GM19455 (cell line): ENCODE results near the gene NELFA.

Experiments
- ATAC-seq: cut with Tn5 transposase; IDR thresholded peaks from one replicate; pipeline ENCODE4 v1.9.1; 2021; ENCODE audit not compliant: unreplicated experiment

The NELFA gene

DNA sequence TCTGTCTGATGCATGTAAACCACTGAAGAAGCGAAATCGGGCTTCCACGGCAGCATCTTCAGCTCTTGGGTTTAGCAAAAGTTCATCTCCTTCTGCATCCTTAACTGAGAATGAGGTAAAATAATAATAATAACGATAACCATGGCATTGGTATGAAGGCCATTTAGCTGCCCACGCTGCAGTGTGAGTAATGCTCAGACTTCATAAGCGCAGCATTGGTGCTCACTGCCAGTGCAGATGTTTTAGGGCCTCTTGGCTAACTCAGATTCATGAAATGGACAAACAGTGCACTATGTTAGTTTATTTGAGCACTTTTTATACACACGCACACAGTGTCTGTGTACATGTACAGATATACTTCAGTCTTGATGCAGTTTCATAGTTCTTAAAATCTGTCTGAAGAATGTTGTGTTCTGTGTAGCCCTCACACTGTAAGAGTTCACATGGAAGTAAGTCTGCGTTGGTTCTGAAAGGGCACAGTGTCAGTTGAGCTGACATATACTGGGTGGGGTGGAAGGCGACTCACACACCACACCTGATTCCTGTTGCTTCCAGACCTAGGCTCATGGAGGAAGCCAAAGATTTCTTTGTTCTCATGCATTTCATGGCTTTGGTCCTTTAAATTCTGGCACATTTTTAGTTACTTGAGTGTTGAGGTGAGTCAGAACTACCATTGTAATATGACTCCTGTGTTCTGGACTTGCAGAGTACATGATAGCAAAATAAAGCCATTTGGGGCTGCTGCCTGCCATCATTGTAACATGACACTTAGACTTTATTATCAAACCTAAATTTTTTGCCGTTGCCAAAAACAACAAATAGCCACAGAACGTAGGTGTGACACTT is 68.9 kb downstream of the NELFA start:
- ATAC-seq, result no peak

DNA sequence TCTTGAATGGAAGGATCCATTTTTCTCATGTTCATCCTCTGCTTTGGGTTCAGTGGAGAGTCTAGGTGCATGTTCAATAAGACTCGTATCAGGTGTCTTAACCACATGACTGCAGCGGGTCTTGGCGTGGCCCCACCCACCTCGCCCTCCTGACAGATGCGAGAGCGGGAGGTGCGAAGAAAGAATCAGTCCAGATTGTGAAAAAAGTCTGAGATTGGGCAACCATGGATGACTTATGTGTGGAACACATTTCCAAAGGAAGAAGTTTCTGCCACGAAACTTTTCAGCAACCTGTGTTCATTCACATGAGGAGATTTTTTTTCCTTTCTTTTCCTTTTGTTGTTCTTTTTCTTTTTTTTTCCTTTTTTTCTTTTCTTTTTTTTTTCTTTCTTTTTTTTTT is 70.7 kb downstream of the NELFA start:
- ATAC-seq, result no peak

DNA sequence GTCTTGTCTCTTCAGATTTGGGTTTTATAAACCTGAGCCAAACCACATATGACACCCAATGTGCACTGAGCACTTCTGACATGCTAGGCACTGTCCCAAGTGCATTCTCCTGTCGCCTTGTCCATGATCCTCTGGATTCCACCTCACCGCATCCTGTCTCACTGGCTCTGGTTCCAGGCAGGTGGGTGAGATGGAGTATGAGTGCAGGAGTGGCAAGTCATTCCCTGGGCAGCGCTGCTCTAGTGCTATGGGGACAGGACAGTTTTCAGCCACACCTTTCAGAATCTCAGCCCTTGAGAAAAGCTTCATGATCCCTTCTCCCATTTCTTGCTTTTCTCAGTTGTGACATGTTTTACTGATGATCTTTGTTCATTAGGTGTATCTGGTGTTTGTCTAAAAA is 71.2 kb downstream of the NELFA start:
- no peak for ATAC-seq

DNA sequence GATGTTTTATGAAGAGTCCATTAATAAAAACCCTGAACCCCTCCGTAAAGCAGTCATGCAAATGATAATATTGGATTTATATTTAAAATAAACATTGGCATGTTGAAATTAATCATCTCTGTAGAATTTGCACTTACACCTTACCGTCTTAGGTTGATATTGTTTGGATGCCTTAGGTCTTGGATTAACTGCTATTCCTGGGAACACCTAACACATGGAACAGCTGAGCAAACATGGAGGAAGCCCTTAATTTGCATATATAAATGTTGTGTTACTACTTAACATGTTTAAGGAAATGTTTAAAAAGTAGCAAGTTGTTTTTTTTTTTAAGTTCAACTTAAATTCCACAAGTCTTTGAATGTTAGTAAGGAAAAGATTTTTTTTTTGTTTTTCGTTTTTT is 75.1 kb downstream of the NELFA start:
- ATAC-seq, result no peak

DNA sequence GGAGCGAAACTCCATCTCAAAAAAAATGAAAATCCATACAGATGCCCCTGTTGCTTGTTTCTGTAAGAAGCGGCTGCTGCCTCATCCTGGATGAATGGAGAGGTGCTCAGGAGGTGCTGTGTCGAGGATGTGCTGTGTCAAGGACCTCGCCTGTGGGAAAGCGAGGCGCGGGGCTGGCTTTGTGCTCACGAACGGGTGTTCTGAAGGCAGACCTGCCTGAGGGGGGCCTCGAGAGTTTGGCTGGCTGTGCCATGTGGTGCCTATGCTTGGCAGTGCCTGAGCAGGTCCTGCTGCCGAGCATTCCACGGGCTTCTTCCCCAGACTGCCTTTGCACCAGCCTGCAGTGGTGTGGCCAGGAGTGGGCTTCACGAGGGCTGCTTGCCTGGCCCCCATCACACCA is 76.0 kb downstream of the NELFA start:
- ATAC-seq, result no peak
